ENCODE measurements around the gene PCDH1.
A peak's percentile ranks its signal among the peaks of the same experiment; 100 is the strongest.

Gene PCDH1

GRCh38 chr5:141852448-141852847 lies 25.8 kb downstream of the PCDH1 start:
- no peak for DNase-seq

DNA sequence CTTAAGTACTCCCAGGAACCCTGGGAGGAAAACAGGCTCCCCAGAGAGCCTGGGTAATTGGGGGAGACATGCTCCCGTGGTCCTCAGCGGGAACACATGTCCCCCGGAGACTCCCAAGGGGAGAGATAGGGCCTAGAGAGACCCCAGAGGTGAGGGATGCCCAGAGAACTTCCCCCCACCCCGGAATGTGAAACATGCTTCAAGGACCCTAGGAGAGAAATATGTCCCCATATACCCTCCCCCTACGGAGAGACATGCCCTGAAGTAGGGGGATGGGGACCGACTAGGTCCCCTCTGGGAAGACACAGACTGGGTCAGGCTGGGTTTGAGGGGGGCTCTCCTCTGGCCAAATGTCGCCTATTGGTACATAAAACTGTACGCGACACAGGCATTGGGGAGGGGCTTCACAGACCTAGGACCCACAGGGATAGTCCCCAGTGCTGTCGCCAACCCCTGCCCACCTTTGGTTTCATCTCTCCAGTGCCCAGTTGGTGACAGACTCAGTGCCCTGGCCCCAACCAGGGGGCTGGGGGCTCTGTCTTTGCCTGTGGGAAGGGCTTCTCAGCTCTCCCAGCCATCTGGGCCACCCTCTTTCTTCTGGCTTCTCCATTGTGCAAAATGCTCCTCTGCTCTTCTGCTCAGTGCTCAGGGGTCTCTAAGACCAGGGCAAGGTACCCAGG lies 26.9 kb downstream of the PCDH1 start:
- DNase-seq = no peak

DNA sequence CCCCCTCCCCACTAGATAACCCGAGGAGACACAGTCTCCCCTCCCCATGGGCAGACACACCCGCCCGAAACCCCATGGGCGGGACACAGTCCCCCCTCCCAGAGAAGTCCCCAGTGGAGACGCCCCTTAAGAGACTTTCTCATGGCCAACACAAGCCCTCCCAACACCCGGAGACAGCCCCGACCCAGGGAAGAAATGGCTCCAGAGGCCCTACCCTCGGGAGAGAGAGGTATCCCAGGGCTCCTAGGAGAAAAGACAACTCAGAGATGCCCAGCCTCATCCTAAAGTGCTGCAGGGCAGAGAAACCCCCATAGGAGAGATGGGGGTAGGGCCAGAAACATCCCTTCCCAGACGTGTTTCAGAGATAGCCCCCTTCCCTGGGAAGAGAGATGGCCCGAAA lies 27.4 kb downstream of the PCDH1 start:
- peak in 1 of 2 donors; percentile 8 for DNase-seq

- DNase-seq = peak in 1 of 2 donors; percentile 43
Observed at GRCh38 chr5:141850244-141850768, 27.9 kb downstream of the PCDH1 start.

- DNase-seq = peak; percentile 59 to 72
Observed at GRCh38 chr5:141849415-141850243, 28.6 kb downstream of the PCDH1 start.

DNA sequence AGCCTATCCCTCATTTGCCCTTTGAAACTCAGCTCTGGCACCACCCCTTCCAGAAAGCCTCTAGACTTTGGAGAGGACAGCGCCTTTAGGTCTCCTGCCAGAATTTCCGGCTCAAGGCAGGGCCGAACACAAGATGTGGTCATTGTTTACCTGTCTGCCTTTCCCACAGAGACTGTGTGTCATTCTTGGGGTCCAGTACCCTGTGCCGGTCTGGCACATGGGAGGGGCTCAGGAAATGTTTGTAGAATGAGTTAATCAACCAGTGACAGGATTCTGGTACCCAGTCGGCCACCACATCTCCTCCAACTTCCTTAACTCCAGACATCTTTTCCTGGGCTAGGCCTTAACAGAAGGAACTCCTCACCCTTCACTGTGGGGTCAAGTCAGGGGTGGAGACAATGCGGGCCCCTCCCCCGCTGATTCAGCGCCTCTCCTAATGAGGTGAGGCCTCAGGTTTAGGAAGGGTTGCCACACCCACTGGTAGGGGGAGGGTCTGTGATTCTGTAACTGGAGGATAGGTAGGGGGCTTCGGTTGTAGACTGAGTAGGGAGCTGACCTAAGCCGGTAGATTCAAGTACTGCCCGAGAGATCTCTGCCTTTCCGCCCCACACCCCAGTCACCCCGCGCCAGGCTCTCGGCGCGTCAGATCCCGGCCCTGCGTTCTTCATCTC lies 29.3 kb downstream of the PCDH1 start:
- peak in 1 of 2 donors; percentile 16 for DNase-seq

- DNase-seq = no peak
Observed at GRCh38 chr5:141846031-141846430, 32.2 kb downstream of the PCDH1 start.

DNA sequence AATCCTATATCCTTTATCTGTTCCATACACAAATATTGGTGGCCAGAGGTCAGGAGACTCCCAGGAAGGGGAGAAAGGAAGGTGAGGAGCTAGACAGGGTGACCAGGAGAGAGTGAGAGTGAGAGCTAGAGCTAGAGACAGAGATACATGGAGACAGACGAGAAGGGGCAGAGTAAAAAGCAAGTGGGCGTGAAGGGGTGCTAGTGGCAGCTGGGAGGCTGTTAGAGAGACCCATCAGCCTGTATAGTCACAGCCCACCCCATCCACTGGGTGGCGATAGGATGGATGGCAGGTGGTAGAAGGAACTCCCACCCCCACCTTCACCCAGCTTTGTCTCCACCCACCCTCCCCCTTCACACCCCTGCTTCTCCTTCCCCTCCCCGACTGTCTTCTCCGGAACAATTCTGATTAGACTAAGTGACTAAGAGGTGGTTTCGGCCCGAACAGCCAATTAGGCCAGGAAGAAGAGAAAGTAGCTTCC lies 32.8 kb downstream of the PCDH1 start:
- peak; percentile 26 to 28 for DNase-seq

DNA sequence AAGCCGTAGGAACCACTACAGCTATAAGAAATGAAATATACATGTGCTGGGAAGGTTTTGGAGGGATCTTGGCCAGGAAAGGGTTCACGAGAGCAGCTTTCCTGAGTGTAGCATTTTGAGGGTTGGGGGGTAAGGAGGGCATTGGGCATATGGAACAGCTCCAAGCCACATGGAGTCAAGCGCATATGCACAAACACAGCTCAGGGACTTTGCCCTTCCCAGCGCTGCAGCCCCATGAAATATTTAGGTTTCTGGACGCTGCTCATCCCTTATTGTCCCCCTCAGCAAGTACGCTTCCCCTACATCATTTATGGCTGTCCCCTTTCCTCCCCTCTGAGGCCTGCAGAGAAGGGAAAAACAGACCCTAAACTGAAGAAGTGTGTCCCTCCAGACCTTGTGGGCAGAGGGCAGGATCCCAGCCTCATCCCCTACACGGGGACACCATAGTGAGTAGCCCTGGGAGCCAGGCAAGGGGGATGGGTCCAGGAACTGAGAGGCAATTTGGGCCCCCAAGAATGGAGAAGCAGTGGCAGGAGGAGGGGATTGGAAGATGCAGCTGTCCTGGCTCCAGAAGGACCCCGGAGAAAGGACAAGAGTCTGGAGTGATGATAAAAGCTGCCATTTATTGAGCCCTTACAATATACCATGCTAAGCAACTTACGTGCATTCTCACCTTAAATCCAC lies 33.7 kb downstream of the PCDH1 start:
- DNase-seq = no peak

- DNase-seq = no peak
Observed at GRCh38 chr5:141843156-141843927, 34.9 kb downstream of the PCDH1 start.

GRCh38 chr5:141841378-141842180 lies 36.6 kb downstream of the PCDH1 start:
- DNase-seq = no peak

- DNase-seq = no peak
Observed at GRCh38 chr5:141840826-141841360, 37.3 kb downstream of the PCDH1 start.

DNA sequence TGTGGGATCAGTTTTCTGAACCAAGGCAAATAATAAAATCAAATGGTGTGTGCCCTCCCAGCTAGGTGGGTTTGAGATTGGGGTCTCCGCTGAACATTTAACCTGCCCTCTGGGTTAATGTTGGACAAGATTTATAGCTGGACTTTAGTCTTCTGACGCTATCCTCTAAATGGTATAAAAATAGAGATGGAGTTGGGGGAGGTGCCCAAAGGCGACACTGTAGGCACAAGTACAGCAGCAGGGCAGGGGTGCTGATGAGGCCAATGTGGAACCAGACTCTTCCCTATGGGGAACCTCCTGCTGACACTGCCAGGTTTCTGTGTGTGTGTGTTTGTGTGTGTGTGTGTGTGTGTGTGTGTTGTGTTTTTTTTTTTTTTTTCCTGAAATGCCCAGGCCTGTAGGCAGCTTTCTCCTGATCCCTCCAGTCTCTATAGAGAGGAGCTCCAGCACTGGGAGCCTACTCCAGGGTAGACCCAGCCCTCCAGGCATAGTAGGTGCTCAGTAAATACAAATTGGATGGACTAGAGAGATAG lies 37.9 kb downstream of the PCDH1 start:
- DNase-seq = no peak

- DNase-seq = no peak
Observed at GRCh38 chr5:141839015-141839513, 39.1 kb downstream of the PCDH1 start.

DNA sequence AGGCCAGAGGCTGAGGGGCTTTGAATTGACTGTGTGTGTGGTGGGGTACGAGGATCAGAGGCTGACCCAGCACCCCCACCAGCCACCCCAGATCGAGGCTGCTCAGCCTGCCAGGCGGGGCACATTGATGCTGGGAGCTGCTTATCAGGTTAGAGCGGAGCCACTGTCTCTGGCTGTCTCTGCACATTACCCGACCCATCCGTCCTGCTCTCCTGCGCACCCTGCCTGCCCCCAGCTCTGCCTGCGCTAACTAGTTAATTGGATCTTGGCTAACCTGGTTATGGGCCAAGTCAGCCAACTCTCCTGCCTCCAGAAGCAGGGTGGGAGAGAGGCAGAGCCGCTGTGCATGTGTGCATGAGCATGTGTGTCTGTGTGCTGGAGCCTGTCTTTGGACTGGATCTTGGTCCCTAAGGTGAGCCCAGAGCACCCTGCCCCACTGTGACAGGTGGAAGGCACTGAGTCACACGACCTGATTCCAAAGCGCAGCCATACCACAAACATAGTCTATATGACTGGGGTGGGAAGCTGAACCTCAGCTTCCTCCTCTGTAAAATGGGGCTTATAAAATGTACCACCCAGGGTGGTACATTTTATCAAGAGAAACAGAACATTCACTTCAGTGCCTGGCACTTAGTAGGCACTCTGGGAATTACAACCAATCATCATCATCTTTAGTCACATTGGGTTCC lies 39.7 kb downstream of the PCDH1 start:
- DNase-seq = no peak

- DNase-seq = no peak
Observed at GRCh38 chr5:141835928-141836670, 42.1 kb downstream of the PCDH1 start.

GRCh38 chr5:141834331-141834730 lies 43.9 kb downstream of the PCDH1 start:
- DNase-seq = no peak

DNA sequence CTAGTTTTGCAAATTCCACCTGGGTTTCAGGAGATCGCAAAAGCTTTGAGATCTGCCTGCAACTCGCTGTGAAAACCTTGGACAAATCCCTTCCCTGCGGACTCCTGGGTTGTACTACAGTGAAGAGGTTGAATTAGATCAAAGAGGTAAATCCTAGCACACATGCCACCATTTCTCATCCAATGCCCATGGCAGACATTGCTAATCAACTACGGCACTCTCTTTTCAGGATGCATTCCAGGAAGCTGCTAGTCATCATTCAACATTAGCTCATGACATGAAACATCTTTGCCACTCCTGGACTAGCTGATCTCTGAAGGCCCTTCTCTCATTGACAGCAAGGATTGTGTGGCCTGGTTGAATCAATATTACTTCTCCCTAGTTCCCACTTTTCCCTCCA lies 46.1 kb downstream of the PCDH1 start:
- DNase-seq = no peak

DNA sequence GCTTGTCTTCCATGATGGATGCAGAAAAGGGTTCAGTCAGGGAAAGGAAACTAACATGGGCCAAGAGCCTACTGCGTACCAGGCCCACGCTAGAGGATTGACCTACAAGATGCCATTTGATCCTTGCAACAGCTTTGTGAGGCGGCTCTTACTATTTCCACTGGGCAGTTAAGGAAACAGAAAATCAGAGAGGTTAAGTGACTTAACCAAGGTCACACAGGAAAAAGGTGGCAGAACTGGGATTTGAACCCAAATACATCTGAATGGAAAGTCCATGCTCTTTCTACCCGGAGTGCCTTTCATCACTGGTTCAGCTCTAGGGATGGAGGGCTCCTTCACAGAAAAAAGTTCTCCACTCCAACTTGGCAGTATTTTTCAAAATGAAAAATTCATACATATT lies 50.0 kb downstream of the PCDH1 start:
- DNase-seq = no peak
